NK-92 (cell line): Measurements from ENCODE around the gene HCN4.

ENCODE experiments used
- DNase-seq: peaks from one replicate; lab custom pipeline; 2025; ENCODE audit not compliant: unreplicated experiment; lab: John Stamatoyannopoulos, UW

Gene HCN4

GRCh38 chr15:73346735-73347312, 21.9 kb downstream of the HCN4 start:
- DNase-seq, result no peak

GRCh38 chr15:73345658-73346057, 23.1 kb downstream of the HCN4 start:
- no peak for DNase-seq

- DNase-seq, result no peak
Observed at GRCh38 chr15:73344056-73344455, 24.7 kb downstream of the HCN4 start.

- no peak for DNase-seq
Observed at GRCh38 chr15:73341886-73342600, 26.7 kb downstream of the HCN4 start.

DNA sequence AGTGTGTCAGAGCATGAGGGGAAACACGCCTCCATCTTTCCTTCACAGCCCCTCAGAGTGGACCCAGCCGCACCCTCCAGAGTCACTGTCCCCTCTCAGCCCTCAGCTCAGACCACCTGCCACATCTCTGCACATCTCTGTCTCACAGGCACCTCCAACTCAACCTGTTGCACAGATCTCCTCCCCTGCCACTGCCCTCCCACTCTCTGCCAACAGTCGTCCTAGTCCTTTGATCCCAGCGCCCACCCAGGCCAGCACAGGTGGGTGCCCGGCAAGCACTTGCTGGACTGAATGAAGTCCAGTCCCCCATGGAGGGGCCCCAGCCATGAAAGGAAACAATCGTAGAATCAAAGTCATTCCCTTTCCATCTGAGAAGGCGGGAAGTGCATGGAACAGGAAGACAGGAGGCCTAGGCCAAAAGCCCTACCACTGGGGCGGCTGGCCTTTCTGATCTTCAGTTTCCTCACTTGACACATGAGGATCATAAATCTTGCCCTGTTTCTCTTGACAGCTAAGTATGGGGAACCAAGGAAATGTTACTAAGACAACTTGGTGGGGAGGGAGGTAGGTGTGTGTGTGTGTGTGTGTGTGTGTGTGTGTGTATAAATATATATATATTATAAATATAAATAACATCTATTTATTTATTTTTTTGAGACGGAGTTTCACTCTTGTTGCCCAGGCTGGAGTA, 28.1 kb downstream of the HCN4 start:
- no peak for DNase-seq

GRCh38 chr15:73338606-73339374, 30.0 kb downstream of the HCN4 start:
- DNase-seq, result no peak

DNA sequence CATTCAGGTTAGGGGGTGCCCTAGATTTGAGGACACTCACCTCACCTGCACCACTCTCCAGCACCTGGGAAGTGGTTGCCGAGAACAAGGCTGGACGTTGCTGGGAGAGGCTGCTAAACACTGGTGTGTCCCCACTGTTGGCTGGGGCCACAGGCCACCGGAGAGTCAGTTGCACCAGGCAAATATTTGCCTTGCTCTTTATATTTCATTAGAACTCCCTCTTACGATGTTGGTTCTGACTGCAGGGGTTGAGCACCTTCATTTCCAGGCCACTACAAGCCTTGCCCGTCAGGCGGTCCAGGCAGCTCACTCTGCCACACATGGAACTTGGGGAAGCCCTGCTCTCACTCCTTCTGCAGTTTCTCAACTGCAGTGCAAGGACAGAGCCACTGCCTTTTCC, 30.7 kb downstream of the HCN4 start:
- no peak for DNase-seq

- DNase-seq, result no peak
Observed at GRCh38 chr15:73337187-73337586, 31.6 kb downstream of the HCN4 start.

GRCh38 chr15:73336756-73337155, 32.0 kb downstream of the HCN4 start:
- DNase-seq, result no peak

GRCh38 chr15:73335471-73335870, 33.3 kb downstream of the HCN4 start:
- DNase-seq, result no peak

DNA sequence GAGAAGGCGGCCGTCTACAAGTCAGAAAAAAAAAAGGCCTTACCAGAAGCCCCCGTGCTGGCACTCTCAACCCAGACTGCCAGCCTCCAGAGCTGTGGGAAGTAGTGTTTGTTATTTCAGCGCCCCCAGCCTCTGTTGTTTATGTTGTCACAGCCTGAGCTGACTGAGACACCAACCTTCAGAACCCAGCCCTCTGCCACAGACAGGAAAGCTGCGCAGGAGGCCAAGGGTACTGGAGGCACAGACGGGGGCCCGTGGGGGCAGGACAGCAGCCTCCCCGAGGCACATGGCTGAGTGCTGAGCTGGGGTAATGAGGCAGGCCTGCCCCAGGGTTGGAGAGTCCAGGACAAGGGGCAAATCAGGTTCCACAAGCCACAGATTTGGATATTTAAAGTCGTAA, 33.7 kb downstream of the HCN4 start:
- no peak for DNase-seq

DNA sequence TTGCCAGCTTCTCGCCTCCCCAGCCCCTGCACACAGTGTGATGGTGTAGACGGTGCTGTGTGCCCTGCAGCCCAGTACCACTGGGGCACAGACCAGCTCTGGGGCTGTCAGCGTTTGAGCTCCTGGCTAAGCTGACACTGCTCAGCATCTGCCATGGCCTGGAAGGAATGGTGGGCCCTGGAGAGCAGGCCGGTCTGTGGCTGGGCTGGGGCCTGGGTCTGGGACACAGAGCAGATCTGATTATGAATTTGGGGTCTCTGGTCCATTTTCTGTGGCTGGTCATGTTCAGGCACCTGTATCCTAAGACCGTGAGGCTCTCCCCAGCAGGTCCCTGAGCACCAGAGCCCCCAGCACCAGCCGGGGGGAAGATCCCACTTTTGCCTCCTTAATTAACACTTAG, 34.7 kb downstream of the HCN4 start:
- DNase-seq, result no peak

DNA sequence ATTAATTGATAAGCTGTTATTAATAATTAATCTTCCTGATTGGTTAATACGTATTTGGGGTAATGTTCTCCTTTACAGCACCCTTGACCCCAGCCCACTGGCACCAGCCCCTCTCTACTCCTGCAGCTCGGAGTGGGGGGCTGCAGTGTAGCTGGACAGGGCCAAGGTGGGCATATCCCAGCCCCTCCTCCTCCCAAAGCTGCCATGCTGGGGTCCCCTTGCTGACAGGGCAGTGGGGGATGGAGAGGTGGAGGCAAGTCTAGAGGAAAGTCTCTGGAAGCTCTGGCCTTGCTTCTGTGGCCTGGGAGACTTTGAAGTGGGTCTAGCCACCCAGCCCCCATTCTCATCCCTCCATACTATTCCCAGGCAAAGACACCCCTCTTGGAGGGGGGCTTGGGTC, 35.8 kb downstream of the HCN4 start:
- DNase-seq, result no peak

- no peak for DNase-seq
Observed at GRCh38 chr15:73331991-73332925, 36.5 kb downstream of the HCN4 start.

DNA sequence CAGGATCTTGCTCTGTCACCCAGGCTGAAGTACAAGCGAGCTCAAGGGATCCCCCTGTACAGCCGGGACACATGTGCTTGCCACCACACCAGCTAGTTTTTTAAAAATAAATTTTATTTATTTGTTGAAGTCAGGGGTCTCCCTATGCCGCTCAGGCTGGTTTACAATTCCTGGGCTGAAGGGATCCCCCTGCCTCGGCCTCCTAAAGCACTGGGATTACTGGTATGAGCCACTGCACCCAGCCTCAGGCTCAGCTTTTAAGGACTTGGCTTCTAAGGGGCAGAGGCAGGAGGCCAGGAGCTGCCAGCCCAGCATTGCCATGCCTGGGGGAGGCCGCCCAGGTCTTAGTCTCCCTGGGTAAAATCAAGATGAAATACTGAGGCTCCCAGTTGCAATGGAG, 37.3 kb downstream of the HCN4 start:
- DNase-seq, result no peak

GRCh38 chr15:73330206-73331051, 38.3 kb downstream of the HCN4 start:
- DNase-seq, result no peak

DNA sequence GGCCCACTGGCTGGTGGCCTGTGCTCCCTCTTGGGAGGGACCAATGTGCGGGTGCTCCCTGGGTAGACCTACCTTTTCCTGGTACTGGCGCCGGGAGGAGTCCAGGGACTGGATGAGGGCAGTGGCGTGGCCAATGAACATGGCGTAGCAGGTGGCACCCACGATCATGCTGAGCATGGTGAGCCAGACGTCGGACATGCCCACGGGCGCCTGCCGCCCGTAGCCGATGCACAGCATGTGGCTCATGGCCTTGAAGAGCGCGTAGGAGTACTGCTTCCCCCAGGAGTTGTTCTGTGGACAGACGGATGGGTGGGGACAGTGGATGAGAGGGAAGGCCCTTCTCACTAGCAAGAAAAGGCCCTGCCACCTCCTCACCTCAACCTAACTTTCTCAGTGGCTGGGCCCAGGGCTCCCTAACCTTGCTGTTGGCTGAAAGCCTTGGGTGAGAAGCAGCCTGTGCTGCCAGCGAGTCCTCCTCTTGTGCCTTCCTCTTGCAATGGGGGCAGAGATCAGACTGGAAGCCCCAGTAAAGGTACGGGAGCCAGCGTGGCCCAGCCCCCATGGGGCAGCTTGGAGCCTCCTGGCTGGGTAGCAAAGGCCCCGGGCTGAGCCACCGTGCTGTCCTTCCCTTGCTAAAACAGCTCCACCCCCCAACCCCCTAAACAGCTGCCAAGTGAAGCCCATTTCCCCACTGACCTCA, 39.1 kb downstream of the HCN4 start:
- DNase-seq, result no peak

DNA sequence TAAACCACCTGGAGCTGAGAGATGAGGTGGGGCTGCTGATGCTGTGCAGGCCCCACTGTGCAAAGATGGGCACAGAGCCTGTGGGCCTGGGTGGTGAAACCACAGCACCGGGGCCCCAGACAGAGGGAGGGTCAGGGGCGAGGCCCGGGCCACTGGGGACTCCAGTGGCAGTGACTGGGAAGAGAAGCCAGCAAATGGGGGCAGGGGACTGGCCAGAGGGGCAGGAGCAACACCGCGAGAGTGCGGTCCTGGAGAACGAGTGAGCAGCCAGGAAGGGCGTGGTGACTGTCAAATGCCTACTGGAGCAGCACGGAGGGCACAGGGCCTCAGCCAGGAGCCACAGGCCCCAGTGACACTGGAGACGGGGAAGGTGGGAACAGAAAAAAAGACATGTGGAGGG, 39.8 kb downstream of the HCN4 start:
- no peak for DNase-seq

GRCh38 chr15:73328149-73328820, 40.5 kb downstream of the HCN4 start:
- no peak for DNase-seq
